ENCODE data around the gene STK32B.
A peak's percentile ranks its signal among the peaks of the same experiment; 100 is the strongest.

Gene STK32B

GRCh38 chr4:5446595-5447226, 395.4 kb downstream of the STK32B start:
- no peak for DNase-seq (ENCODE audit: low spot score)

- DNase-seq (ENCODE audit: low spot score): no peak
Measured at GRCh38 chr4:5447755-5448154, 396.5 kb downstream of the STK32B start.

GRCh38 chr4:5448221-5448620, 396.9 kb downstream of the STK32B start:
- DNase-seq (ENCODE audit: low spot score): no peak

GRCh38 chr4:5451243-5451642, 400.0 kb downstream of the STK32B start:
- DNase-seq (ENCODE audit: low spot score): no peak

GRCh38 chr4:5452156-5452555, 400.9 kb downstream of the STK32B start:
- DNase-seq (ENCODE audit: low spot score): no peak

- DNase-seq (ENCODE audit: low spot score): no peak
Measured at GRCh38 chr4:5455003-5455585, 403.8 kb downstream of the STK32B start.

GRCh38 chr4:5456296-5456845, 405.1 kb downstream of the STK32B start:
- DNase-seq (ENCODE audit: low spot score): no peak

GRCh38 chr4:5458676-5459075, 407.4 kb downstream of the STK32B start:
- no peak for DNase-seq (ENCODE audit: low spot score)

GRCh38 chr4:5459236-5459635, 408.0 kb downstream of the STK32B start:
- DNase-seq (ENCODE audit: low spot score): no peak

GRCh38 chr4:5460106-5460801, 409.0 kb downstream of the STK32B start:
- peak; percentile 61 for DNase-seq (ENCODE audit: low spot score)

GRCh38 chr4:5461477-5461876, 410.2 kb downstream of the STK32B start:
- no peak for DNase-seq (ENCODE audit: low spot score)

- no peak for DNase-seq (ENCODE audit: low spot score)
Measured at GRCh38 chr4:5462254-5462835, 411.1 kb downstream of the STK32B start.

- DNase-seq (ENCODE audit: low spot score): no peak
Measured at GRCh38 chr4:5462896-5463295, 411.6 kb downstream of the STK32B start.

- no peak for DNase-seq (ENCODE audit: low spot score)
Measured at GRCh38 chr4:5463361-5463760, 412.1 kb downstream of the STK32B start.

- DNase-seq (ENCODE audit: low spot score): no peak
Measured at GRCh38 chr4:5463936-5464650, 412.8 kb downstream of the STK32B start.

- DNase-seq (ENCODE audit: low spot score): no peak
Measured at GRCh38 chr4:5465529-5465928, 414.2 kb downstream of the STK32B start.

- no peak for DNase-seq (ENCODE audit: low spot score)
Measured at GRCh38 chr4:5465956-5466355, 414.7 kb downstream of the STK32B start.

GRCh38 chr4:5467111-5467510, 415.8 kb downstream of the STK32B start:
- no peak for DNase-seq (ENCODE audit: low spot score)

- no peak for DNase-seq (ENCODE audit: low spot score)
Measured at GRCh38 chr4:5469151-5469775, 418.0 kb downstream of the STK32B start.

GRCh38 chr4:5469861-5470260, 418.6 kb downstream of the STK32B start:
- DNase-seq (ENCODE audit: low spot score): no peak

GRCh38 chr4:5470318-5471198, 419.3 kb downstream of the STK32B start:
- no peak for DNase-seq (ENCODE audit: low spot score)
